HG03139 (cell line): ENCODE measurements around the gene GLS.
"Not testable (repeated sequence)": the region's sequence is repeated elsewhere in the genome, so short reads cannot be mapped to it uniquely, and the experiment has no call there.

Source experiments
- ATAC-seq: cut with Tn5 transposase; IDR thresholded peaks from one replicate; pipeline ENCODE4 v1.9.1; 2021; ENCODE audit not compliant: unreplicated experiment

GLS gene

DNA sequence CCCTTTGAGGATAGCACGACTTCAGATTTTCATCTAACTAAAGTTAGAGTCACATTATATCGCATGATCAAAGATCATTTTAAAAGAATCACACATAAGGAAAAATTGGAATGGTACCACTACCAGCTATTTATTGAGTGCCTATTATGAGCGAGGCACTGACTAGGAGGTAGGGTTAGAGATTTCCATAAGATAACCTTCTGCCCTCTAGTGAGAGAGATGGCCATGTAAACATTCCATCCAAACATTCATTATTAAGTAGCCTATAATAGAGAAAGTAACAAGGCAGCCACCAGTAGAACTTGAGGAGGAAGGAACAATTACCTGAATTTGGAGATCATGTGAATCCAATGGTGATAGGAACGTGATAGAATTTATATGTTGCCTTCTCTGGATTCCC lies 25.4 kb upstream of the GLS start:
- no peak for ATAC-seq

DNA sequence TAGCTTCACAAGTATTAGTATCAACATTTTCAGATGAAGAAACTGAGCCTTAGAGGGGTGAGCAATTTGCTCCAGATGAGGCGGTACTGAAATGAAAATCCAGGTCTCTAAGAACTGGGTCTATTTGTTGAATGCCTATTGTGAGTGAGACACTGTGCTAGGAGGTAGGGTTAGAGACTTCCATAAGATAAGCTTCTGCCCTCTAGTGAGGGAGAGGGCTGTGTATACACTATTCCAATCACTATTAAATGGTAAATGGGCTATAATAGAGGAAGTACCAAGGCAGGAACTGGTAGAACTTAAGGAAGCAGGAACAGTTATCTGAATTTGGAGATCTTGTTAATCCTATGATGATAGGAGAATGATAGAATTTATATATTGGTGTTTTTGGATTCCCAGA lies 23.6 kb upstream of the GLS start:
- no peak for ATAC-seq

DNA sequence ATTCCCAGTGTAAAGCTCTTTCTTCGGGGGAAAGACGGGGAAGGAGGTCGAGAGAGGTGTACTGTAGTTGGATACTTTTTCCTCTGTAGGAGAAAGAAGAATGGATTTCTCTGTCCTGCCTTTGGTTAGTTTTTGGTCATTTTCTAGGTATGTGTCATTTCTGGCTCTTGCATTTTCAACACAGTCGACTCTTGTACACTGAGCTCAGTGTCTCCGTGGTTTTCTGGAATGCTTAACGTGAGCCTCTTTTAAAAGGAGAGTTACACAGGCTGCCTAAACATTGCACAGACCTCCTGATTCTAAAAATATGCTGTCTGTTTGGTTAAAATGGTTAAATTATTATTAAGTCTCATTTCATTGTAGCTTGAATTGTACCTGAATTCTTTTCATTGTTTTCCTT lies 21.8 kb upstream of the GLS start:
- ATAC-seq = no peak

GRCh38 chr2:190859347-190860297 lies 21.0 kb upstream of the GLS start:
- no peak for ATAC-seq

DNA sequence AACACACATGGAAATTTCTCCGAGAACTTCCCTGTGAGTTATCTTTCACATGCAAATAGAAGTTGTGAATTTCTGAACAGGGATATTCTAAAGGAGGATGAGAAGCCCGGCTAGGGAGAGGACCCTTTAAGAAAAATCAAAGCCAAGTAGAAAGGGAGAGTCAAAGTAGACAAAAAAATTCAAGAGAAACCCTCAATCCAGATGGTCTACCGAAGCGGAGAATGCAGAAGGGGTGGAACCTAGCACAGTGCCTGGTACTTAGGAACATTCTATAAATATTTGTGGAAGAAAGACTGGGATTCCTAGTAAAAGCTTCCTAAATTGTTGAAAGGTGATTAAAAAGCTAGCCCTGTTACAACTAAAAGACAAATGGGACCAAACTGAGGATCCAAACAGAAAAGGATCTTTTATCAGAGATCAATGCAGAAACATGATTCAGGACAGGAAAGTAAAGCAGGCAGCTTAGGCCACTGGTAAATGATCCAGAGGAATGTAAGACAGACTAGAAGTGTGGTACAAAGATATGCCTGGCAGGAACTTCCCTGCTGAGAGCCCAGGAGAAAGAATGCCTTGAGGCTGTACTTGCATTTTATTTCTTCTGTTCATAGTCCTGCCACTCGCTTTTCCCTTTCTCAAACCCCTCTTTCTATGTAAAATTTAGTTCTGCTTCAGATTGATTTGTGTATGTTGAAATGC lies 19.5 kb upstream of the GLS start:
- ATAC-seq = no peak

GRCh38 chr2:190862128-190862527 lies 18.5 kb upstream of the GLS start:
- ATAC-seq = not testable (repeated sequence)

- no peak for ATAC-seq
Observed at GRCh38 chr2:190862571-190862991, 18.0 kb upstream of the GLS start.

DNA sequence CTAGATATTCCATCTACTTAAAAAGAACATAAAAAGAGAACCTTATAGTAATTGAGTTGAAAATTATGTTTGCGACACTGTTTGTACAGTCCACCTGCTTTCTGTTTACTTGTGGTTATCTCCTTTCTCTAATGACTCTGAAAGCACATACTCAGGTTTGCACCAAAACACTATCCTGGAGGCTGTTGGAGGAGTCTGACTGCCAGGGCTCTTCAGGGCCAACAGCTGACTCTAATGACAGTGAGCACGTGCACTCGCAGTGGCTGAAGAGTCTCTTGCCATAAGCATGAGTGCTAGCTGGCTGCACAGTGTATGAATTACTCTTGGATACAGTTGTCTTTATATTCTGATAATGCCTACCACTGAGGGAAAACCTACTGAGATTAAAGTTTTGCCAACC lies 16.7 kb upstream of the GLS start:
- no peak for ATAC-seq

DNA sequence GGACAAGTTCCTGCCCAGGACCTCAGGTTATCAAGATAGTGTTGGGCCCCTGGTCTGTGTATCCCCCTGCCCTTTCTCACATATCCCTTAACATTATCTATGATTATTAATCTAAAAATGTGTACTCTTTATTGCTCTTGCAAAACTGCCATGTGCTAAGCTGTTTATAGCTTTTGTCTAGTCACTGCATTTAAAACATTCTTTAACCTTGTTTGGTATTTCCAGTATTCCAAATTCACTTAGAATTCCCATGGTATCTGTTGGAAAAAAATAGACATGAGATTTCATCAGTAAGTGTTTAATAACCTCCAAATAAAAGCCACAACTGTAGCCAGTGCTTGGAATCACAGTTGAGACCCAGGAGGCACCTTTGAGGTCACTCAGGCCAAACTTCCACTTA lies 16.2 kb upstream of the GLS start:
- no peak for ATAC-seq

DNA sequence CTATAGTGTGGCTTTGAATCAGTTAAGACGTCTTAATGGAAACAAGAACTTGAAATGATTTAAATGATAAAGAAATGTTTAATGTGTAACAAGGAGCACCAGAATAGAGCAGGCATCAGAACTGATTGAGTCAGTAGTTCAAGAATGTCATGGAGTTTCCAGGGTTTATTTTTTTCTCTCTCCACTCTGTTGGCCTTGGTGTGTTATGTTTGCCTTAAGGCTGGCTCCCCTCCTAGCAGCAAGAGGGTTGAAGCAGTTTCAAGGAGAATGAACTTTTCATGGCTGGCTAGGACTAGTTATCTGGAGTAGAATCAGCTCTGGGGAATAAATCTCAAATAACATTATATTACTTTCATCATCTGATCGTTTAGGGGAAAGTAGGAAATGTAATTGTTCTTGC lies 13.4 kb upstream of the GLS start:
- ATAC-seq = no peak

- no peak for ATAC-seq
Observed at GRCh38 chr2:190867832-190868231, 12.8 kb upstream of the GLS start.

- no peak for ATAC-seq
Observed at GRCh38 chr2:190869721-190870120, 10.9 kb upstream of the GLS start.

GRCh38 chr2:190873451-190873850 lies 7.2 kb upstream of the GLS start:
- not testable (repeated sequence) for ATAC-seq

- no peak for ATAC-seq
Observed at GRCh38 chr2:190875891-190876290, 4.7 kb upstream of the GLS start.

DNA sequence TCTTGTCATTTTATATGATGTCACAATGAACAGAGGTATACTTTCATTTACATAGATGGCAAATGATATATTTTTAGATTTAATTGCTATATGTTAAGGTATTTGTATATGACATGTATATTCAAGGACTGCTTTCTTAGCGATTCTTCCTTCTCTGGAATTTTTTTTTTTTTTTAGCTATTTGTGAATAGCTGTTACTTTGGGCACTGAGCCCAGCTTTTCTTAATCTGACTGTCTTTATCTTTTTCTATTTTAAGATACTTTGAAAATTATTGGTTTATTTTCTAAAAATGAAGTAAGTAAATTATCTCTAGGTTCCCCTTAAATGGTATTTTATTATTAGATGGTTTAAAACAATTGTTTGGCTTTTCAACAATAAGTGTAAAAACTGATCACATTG lies 4.0 kb upstream of the GLS start:
- no peak for ATAC-seq

DNA sequence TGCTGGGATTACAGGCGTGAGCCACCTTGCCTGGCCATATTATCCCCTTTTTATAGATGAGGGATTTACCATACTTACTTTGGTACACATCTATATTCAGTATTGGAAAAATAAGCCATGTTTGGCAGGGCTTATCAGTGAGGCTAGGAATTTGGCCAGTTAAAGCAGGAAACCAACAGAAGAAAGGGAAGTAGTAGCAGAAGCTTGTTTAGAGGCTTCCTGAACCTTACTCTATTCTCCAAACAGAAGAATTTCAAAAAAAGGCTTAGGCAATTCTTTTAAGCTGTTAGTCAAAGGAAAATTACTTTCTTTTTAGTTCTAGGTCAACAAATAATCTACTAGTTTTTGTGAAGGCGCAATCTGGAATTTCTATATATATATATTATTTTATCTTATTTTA lies 3.2 kb upstream of the GLS start:
- no peak for ATAC-seq

DNA sequence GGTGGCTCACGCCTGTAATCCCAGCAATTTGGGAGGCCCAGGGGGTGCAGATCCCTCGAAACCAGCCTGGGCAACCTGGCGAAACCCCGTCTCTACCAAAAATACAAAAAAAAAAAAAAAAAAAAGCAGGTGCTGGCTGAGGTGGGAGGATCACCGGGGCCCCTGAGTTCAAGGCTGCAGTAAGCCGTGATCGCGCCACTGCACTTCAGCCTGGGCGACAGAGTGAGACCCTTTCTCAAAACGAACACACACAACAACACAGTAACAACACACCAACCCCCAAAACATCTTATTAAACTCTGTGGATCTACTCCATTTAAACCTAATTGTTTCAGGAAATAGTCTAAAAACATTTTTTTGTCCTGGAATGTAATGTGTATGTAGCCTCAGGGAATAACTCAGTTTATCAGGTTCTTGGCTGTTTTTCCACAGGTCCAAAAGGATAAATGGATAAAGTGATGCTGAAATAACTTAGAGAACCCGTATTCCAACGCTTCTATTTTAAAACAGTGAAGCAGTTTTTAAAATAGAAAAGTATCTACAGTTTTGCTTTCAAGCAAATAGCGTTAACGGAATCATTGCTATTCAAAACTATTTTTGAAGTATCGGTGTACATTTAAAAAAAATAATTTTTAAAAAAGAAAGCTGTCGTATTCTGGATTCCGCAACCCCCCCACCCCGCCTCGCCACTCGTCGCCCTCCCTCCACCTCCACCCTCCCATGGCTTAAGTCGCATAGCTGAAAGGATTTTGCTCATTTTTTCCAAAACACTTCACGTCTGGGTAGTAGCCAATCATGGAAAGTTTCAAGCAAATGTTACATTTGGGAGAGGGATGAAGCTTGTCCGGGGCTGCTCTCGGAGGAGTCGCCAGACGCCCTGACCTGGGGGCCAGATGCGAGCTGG lies 895 bp upstream of the GLS start:
- no peak for ATAC-seq

DNA sequence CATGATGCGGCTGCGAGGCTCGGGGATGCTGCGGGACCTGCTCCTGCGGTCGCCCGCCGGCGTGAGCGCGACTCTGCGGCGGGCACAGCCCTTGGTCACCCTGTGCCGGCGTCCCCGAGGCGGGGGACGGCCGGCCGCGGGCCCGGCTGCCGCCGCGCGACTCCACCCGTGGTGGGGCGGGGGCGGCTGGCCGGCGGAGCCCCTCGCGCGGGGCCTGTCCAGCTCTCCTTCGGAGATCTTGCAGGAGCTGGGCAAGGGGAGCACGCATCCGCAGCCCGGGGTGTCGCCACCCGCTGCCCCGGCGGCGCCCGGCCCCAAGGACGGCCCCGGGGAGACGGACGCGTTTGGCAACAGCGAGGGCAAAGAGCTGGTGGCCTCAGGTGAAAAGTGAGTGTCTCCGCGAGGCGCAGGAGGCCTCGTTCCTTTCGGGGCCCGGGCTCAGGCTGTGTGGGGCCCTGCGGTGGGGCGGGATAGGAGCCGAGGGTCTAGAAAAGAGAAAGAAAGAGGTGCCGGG lies 520 bp downstream of the GLS start:
- no peak for ATAC-seq

DNA sequence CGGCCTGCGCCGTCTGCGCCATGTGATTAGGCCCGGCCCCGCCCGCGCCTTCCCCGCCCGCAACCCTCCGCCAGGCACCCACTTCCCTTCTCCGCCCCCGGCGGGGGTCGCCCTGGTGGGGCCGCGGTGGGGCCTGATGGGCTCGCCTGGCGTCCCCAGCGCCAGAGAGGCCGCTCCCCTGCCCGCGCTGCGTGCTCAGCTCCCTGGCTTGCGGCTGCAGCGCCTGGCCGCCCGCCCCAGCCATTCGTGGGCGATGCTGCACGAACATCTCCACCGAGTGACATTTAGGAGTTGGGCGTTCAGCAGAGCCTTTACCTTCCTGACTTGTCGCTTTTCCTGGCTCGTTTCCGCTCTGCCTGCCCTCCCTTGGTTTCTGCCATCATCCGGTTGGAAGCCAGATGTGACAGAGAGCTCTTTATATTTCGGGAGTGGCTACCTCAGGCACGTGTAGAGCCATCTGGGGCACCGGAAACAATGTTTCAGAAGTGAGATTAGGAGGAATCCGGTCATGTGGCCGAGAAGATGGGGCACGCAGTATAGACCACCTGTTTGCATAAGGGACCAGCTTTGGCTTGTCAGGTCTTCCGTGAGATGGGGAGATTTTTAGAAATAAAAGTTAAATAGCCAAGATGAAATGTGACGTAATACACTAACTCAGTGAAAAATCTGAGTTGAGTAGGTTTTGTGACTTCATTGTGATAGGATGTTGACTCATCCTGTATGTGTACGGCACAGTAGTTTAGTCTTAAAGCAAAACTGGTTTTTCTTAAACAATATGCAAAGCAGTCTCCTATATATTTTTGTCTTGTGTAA lies 1.2 kb downstream of the GLS start:
- ATAC-seq = peak; percentile 45

DNA sequence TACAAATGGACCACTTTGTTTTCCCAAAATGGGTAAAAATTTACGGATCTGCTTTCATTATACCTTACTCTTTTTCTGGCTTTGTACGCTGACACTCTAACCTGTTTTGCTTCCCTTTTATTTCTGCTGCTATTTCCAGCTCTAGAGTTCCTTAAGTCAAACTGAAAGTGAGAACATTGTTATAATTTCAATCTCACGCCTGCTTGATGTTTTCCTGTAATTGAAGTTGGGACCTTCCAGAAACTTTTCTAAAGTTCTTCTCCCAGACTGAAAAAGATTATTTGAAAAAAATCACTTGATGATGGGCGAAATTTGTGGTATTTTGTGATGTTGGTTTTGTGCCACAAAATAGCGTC lies 1.8 kb downstream of the GLS start:
- ATAC-seq = peak; percentile 3
